CD4-positive, alpha-beta T cell treated with Interleukin-4 for 1 hour (primary cell): ENCODE results near the gene CDHR2.

Source experiments
- DNase-seq, 2 donors: peaks; one replicate each; pipeline ENCODE4 v3.0.0-alpha.2; 2020 to 2022

The CDHR2 gene

GRCh38 chr5:176530393-176530982, 18.7 kb upstream of the CDHR2 start:
- no peak for DNase-seq

DNA sequence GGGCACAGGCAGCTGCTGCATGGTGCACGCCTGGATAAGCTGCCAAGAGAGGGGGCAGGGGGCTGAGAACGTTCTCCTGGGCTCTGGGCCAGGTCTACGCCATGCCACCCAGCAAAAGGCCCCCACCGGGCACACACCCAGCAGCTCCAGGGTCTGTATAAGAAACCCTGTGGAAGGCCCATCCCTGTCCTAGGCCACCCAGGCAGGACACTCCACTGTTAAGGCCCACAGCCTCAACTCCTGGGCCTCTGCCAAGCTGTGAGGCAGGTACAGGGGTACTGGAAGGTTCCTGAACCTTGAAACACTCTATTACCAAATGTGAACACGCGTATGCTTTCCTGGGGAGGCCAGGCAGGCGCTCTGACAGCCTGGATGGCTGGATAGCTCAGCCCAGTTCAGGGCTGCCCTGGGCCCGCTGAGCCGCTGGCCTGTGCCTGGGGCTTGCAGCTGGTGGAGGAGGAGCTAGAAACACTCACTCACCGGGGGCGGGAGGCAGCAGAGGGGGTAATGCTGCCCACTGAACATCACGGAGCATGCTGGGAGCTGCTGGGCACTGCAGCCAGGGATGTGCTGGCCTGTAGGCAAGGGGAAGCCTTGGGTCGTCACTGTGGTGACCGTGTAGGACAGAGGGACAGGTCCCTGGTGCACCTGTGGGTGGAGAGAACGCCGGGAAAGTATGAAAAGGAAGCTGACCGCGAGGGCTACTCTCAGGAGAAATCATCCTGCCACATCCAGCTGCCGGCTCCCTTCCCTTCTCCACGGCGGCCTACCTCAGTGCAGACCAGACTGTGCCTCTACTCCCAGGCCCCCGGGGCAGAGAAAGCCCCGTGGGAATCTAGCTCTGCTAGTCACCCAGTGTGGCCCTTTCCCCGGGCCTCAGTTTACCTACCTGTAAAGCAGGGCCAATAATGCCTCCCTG, 17.9 kb upstream of the CDHR2 start:
- DNase-seq: no peak

DNA sequence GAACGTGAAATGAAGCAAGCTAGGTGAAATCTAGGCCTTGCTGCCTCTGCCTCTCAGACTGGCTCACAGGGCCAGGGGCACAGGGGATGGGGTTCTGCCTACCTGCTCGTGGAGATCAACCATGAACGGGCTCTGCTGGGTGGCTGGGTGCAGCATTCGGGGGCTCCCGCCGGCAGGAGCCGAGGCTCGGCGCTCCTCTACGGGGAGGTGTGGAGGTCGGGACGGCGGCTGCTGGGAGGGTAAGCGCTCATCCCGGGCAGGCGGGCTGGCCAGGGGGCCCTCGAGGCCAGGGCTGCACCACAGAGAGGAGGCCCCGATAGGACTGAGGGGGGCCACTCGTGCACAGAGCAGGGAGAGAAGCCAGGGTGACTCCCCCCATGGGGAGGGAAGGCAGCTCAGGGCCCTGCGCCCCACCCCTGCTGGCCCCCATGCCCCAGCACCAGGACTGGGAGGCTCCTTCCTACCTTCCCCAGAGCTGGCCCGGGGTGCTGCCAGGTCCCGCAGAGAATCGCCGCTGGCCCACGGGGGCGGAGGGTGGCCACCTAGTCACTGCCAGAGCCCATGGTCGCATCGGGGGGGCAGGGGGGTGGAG, 17.1 kb upstream of the CDHR2 start:
- DNase-seq: no peak

DNA sequence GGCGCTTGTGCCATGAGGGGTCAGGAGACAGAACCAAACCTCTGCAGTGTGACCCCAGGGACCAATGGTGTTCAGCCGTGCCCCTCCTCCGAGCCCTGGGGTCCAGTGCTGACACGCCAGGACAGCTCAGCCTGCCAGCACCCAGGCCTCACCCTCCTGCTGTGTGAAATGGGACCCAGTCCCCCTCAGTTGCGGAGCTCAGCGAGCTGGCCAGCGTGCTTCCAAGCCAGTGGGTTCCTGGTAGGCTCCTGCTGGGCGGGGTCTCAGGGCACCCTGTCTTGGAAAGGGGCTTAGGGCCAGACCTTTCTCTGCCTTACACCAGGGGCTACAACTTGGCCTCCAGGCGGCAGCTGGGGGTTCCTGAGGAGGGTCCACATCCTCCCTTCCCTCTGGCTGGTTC, 16.3 kb upstream of the CDHR2 start:
- DNase-seq: no peak

GRCh38 chr5:176533390-176533789, 15.8 kb upstream of the CDHR2 start:
- peak in 1 of 2 donors; percentile 34 for DNase-seq

DNA sequence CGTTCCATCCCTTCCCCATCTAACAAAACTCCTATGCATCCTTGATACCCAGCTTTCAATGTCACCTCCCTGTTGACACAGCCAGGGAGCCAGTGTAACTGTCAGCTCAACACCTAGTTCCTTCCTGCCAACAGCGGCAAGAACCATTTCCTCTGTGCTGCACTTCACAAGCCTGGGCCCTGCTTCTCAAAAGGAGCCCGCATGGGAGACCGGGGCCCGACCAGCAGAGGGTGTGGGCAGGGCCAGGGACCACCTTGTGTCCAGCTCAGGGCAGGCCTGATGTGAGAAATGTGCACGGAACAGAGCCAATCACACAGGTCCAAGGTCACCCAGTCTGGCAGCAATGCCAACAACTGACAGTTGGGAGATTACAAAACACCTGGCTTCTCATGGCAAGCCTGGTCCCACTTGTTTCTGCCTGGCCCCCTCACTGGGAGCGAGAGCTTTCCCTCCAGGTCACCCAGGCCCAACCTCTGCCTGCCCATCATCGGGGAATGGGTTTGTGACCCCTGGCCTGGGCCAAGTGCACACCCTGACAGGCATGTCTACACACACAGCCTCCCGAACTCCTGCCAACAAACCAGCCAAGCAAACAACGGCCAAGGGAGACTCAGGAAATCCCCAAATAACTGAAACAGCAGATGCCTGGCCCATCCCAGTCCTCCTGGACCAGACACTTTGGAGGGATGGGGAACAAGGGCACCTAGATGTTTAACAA, 15.1 kb upstream of the CDHR2 start:
- DNase-seq: peak; percentile 47 to 66

- DNase-seq: no peak
These were observed 14.5 kb upstream of the CDHR2 start for GRCh38 chr5:176534640-176535039.

DNA sequence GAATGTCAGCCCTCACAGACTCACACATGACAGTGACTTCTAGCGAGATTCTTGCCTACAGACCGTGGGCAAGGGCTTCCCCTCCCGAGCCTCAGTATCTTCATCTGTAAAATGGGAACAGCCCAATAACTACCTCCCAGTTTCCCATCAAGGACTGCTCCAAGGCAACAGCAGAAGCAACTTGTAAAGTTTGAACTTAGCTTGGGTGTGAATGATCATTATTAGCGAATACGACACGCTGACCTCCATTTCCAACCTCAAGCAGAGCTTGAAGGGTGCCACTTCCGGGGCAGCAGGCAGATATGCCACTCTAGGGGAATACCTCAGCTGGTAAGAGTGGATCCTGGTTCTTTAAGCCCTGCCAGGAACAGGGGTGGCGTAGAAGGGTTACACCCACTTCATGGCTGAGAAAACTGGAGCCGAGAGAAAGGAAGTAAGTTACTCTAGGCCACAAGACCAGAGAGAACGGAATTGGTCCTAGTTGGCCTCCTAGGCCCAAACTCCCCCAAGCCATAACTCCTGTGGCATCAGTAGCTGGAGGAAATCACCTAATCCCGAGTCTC, 14.0 kb upstream of the CDHR2 start:
- DNase-seq: peak; percentile 65 to 75

DNA sequence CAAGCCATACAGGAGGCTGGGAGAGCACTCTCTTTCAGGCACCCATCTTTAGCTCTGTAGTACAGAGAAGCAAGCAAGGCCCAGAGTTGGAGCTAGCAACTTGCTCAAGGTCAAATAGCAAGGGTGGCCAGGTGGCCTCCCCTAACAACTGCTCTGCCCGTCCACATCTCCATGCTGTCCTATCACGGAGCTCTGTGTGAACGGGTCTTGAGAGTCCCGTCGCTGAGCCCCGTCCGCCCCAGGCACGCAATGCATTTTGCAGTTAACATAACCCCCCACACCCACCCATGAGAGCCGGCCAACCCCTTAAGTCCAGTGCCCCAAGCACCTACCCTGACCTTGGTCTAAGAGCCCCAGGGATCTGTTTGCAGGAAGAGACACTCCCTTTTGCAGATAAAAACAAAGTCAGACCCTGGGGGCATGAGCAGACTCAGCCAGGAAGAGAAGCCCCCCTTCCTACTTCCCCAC, 13.4 kb upstream of the CDHR2 start:
- DNase-seq: no peak

DNA sequence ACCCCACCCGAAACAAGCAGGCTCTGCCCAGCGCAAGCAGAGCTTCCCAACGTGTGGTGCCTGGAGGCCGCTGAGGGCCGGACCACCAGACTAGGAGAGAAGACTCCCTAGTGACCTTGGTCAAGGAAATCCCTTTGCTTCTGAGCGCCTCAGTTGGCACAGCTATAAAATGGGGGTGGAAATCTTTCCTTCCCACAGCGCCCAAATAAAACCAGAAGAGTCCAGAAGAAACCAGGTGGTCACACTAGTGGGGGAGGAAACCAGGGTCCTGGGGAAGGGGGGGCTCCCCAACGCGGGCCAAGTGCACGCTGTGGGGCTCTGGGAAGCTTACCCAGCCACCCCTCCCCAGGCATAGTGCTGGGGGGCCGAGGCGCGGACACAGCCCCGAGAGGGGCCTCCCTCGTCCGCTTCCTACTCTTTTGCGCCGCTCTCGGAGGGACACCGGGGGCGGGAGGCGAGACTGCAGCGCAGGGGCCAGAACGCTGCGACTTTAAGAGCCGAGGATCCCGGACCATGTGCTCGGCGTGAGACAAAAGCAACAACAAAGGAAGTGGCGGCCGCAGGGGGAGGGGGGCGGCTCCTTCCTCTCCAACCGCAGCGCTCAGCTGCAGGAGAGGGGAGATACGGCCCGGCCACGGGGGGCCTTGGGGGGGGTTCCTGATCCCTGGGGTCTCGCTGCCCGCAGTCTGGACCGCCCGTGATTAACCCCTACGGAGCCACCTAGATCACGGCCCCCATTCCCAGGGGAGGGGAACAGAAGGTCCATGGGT, 12.8 kb upstream of the CDHR2 start:
- peak; percentile 80 to 84 for DNase-seq

- peak; percentile 98 to 99 for DNase-seq
These were observed 12.1 kb upstream of the CDHR2 start, which contains the start of gene RNF44 for GRCh38 chr5:176536902-176537553. Gene RNF44, minus strand, starts transcription at chr5:176537402. Its CDS starts 4,930 bp downstream, at chr5:176532472.

GRCh38 chr5:176537554-176538229, 11.4 kb upstream of the CDHR2 start:
- DNase-seq: peak; percentile 99 to 100

- no peak for DNase-seq
These were observed 10.7 kb upstream of the CDHR2 start for GRCh38 chr5:176538230-176538988.

GRCh38 chr5:176538989-176539384, 10.2 kb upstream of the CDHR2 start:
- DNase-seq: no peak

- no peak for DNase-seq
These were observed 8.7 kb upstream of the CDHR2 start for GRCh38 chr5:176540476-176540899.

- DNase-seq: peak in 1 of 2 donors; percentile 56
These were observed 8.2 kb upstream of the CDHR2 start for GRCh38 chr5:176540956-176541337.

DNA sequence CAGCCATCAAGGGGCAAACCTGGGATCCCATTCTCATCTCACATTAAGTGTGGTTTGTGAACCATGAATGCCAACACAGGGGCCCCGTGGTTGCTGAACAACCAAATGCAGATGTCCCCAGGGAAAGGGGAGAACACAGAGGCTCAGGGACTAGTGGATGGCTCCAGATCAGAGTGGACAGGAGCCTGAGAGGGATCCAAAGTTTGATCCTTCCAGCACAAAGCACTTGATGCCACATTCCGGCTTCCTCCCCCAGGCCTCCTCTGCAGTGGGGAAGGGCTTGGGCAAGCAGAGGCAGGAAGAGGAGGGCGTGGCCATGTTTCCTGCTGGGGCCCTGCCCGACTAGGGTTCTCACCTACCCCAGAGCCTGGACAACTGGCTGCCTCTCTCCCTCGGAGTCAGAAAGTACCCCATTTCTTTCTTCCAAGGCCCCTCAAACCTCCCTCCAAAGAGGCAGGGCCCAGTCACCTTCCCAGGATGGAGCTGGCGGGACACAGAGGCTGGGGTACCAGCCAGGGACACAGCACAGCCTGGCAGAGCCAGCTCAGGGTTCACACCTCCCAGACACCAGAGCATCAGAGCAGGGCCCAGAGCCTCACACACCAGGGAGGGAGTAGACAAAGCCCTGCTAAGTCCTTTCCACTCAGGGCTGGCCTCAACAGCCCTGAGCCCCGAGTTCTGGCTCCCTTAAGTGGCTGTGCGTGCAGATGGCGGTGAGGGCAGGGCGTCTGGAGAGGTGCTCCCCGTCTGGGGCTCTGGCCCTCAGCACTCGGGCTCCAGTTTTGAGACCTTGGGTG, 7.6 kb upstream of the CDHR2 start:
- peak; percentile 73 to 80 for DNase-seq

DNA sequence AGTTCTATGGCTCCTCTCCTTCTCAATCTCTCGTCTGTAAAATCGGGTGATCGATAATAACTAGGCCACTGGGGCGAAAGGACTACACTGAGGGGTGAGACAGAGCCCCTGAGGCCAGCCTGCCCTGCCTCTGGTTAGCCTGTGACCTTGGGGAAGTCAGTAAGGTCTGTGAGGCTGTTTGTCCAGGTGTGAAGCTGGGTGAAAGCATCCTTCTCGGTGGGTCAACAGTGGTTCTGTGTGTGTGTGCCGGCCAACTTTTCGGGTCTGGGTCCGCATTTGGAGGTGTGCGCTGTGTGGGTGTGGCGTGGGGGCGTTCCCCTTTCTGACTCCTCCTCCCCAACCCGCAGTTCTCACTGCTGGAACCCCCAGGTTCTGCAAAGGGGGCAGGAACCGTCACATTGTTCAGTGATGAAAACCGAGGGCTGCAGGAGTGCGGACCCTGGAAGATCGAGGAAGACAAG, 7.0 kb upstream of the CDHR2 start:
- peak; percentile 75 to 78 for DNase-seq
